K562 (cell line): ENCODE data around the gene DNAJB13. TPM values are rescaled to one million over a fixed set of nuclear protein-coding genes. Genes with fewer than 3 reads are reported as not detected.

Source experiments
- ATAC-seq: fragments of 200-7000 bp; cut with Tn5 transposase; 3 replicates; pipeline ENCODE4 v1.9.1; 2020; ENCODE audit warnings: moderate library complexity
- BruUV-seq: library from RNA; stranded (reverse); fragments of 400-500 nt; replicated peaks from 2 replicates; lab custom pipeline; 2021; lab: Mats Ljungman, UMichigan
- CTCF ChIA-PET: fragments of 300-600 bp; formaldehyde crosslinking; extraction: SDS; loops from one replicate; lab custom pipeline; 2021; ENCODE audit warnings: low intra/inter-chr PET ratio; lab: Yijun Ruan, JAX
- POLR2A ChIA-PET: fragments of 300-600, 350-650 bp; sonication (Branson Sonifier 250); formaldehyde crosslinking; extraction: SDS; loops from one replicate; lab custom pipeline; 2021; ENCODE audit warnings: antibody characterized with exemption, inconsistent platforms; lab: Yijun Ruan, JAX
- DNase-seq, 4 experiments: peaks; one replicate each; pipeline versions ENCODE4 v3.0.0 to v3.0.0-alpha.2; 2011 to 2018; ENCODE audit warnings: low spot score in 3 of 4, mixed read lengths in 3 of 4; ENCODE audit errors: extremely low read depth in 1 of 4
- FAIRE-seq: peaks from 2 replicates; lab custom pipeline; 2011; peaks lifted over from hg19 to GRCh38; lab: Jason Lieb, UNC
- H2AFZ ChIP-seq: 2 replicates; pipeline ENCODE4 v1.6.0; 2011; ENCODE audit warnings: low read depth, low read length, control low read depth, inconsistent platforms
- H3K27ac ChIP-seq: fragments of 200-600 bp; 3 replicates; pipeline ENCODE4 v1.8.0; 2011; ENCODE audit warnings: low read depth, mild to moderate bottlenecking, control low read depth, inconsistent platforms, low read length, moderate library complexity, mixed read lengths; ENCODE audit errors: extremely low read depth
- H3K27me3 ChIP-seq, 2 experiments: fragments of 300-600 bp in 1 of 2; 2 replicates in 1 of 2; 3 replicates in 1 of 2; pipeline versions ENCODE4 v1.6.0 to v1.8.0; 2011; ENCODE audit warnings: inconsistent platforms in 2 of 2, low read length in 2 of 2, mild to moderate bottlenecking in 1 of 2, mixed read lengths in 1 of 2, moderate library complexity in 1 of 2; ENCODE audit not compliant: control insufficient read depth in 2 of 2, insufficient read depth in 2 of 2
- H3K36me3 ChIP-seq: fragments of 300-600 bp; 3 replicates; pipeline ENCODE4 v1.8.0; 2011; ENCODE audit warnings: mild to moderate bottlenecking, low read length, inconsistent platforms; ENCODE audit not compliant: control insufficient read depth, insufficient read depth
- H3K4me1 ChIP-seq, 2 experiments: fragments of 200-600 bp in 1 of 2; replicated peaks in 1 of 2; 2 replicates in 1 of 2; 3 replicates in 1 of 2; pipeline versions ENCODE4 v1.5.1 to v1.8.0; 2011; ENCODE audit warnings: inconsistent platforms in 2 of 2, low read length in 2 of 2, mild to moderate bottlenecking in 1 of 2, mixed read lengths in 1 of 2, moderate library complexity in 1 of 2; ENCODE audit not compliant: control insufficient read depth in 2 of 2, insufficient read depth in 2 of 2
- H3K4me2 ChIP-seq: 2 replicates; pipeline ENCODE4 v1.6.1; 2011; ENCODE audit warnings: low read length, control low read depth, inconsistent platforms, mixed read lengths; ENCODE audit not compliant: insufficient read depth
- H3K4me3 ChIP-seq: fragments of 200-600 bp; sonication (generic), shearing (Covaris generic); 2 replicates; pipeline ENCODE4 v1.5.1; 2016; ENCODE audit warnings: control low read depth, inconsistent platforms
- H3K79me2 ChIP-seq: fragments of 200-600 bp; 3 replicates; pipeline ENCODE4 v1.8.0; 2011; ENCODE audit warnings: low read length, inconsistent platforms; ENCODE audit not compliant: control insufficient read depth, insufficient read depth
- H3K9ac ChIP-seq, 2 experiments: 2 replicates each; pipeline versions ENCODE4 v1.6.0 to v1.6.1; 2011; ENCODE audit warnings: low read depth in 2 of 2, low read length in 2 of 2, control low read depth in 1 of 2, inconsistent platforms in 1 of 2, mild to moderate bottlenecking in 1 of 2, mixed read lengths in 1 of 2; ENCODE audit not compliant: insufficient read depth in 1 of 2
- H3K9me1 ChIP-seq: one replicate; pipeline ENCODE4 v1.6.0; 2011; ENCODE audit warnings: inconsistent platforms, mild to moderate bottlenecking, low read length, moderate library complexity; ENCODE audit not compliant: control insufficient read depth, insufficient read depth
- H3K9me3 ChIP-seq: replicated peaks from 2 replicates; pipeline ENCODE4 v1.5.1; 2011; ENCODE audit warnings: low read depth, low read length, inconsistent platforms; ENCODE audit not compliant: control insufficient read depth, insufficient read depth
- H4K20me1 ChIP-seq: replicated peaks from 2 replicates; pipeline ENCODE4 v1.6.1; 2011; ENCODE audit warnings: low read length, inconsistent platforms, mixed read lengths; ENCODE audit not compliant: control insufficient read depth, insufficient read depth
- MCM5 ChIP-seq: fragments of 450-650 bp; IDR thresholded peaks from 2 replicates; pipeline ENCODE4 v1.6.1; 2016; ENCODE audit warnings: low read depth
- MECOM ChIP-seq: fragments of 250-450 bp; sonication (Bioruptor Pico); IDR thresholded peaks from 2 replicates; pipeline ENCODE4 v1.8.0; 2022; ENCODE audit warnings: inconsistent platforms
- NCOA2 ChIP-seq, 2 experiments: fragments of 450-650 bp; IDR thresholded peaks; 2 replicates each; pipeline ENCODE4 v1.6.1; 2018; ENCODE audit warnings: mild to moderate bottlenecking in 2 of 2, moderate library complexity in 1 of 2; ENCODE audit not compliant: partially characterized antibody in 2 of 2
- RB1 ChIP-seq: fragments of 450-650 bp; IDR thresholded peaks from 2 replicates; pipeline ENCODE4 v1.6.1; 2017; ENCODE audit warnings: low read depth, mild to moderate bottlenecking
- RCOR1 ChIP-seq, 2 experiments: IDR thresholded peaks; 2 replicates each; pipeline ENCODE4 v1.6.1; 2012; ENCODE audit warnings: low read depth in 2 of 2, low read length in 2 of 2, borderline replicate concordance in 1 of 2, improper control_type of control experiment in 1 of 2
- XRCC3 ChIP-seq: fragments of 450-650 bp; IDR thresholded peaks from 2 replicates; pipeline ENCODE4 v1.6.1; 2017; ENCODE audit warnings: mild to moderate bottlenecking, moderate library complexity
- WGBS: fragments of 100-300 bp; shearing (Covaris generic); methylation state at CpG from one replicate; pipeline ENCODE4 v1.1.6; 2016; ENCODE audit warnings: low coverage, mixed read lengths; ENCODE audit not compliant: insufficient coverage; ENCODE audit errors: missing lambda C conversion rate; 5-methylcytosine and 5-hydroxymethylcytosine counted together
- in situ Hi-C: fragments of 300-500 bp; cut with MboI; formaldehyde crosslinking; loops from 4 replicates; pipeline ENCODE4 v1.15.0; 2018; ENCODE audit warnings: inconsistent platforms, mixed read lengths
- intact Hi-C: fragments of 100-400 bp; cut with micrococcal nuclease; formaldehyde crosslinking; loops from 2 replicates; pipeline ENCODE4 v1.14.2; 2022
- polyA plus RNA-seq, 8 experiments: library from polyadenylated mRNA; depleted of rRNA in 4 of 8; stranded (reverse) in 5 of 8; unstranded in 3 of 8; fragments of >200 nt; fragmentation: Nextera tagmentation in 2 of 8; fragmentation: Illumina TruSeq in 1 of 8; extraction: Ambion mirVana in 2 of 8; extraction: Trizol in 1 of 8; gene quantifications; 2 replicates each; pipeline versions ENCODE4 v1.2.1 to v1.2.3, GENCODE V29; 2011 to 2014; ENCODE audit warnings: inconsistent platforms in 1 of 8, missing spikeins in 1 of 8
- total RNA-seq, 7 experiments: library from RNA; depleted of rRNA in 6 of 7; stranded (reverse); fragments of >200 nt in 6 of 7; fragmentation: Illumina TruSeq in 2 of 7; extraction: Trizol in 2 of 7; gene quantifications; 2 replicates each; pipeline versions ENCODE4 v1.2.1 to v1.2.3, GENCODE V29; 2011 to 2021; ENCODE audit warnings: low replicate concordance in 1 of 7
- TF ChIP-seq, protein P1 (sequence below): sonication (generic); formaldehyde crosslinking; IDR thresholded peaks from 2 replicates; pipeline ENCODE4 v1.8.0; 2022; ENCODE audit warnings: mild to moderate bottlenecking, missing genetic modification reagents
- TF ChIP-seq, protein P2 (sequence below): fragments of 250-450 bp; sonication (Bioruptor Pico); IDR thresholded peaks from 2 replicates; pipeline ENCODE4 v1.5.0; 2021; ENCODE audit warnings: mild to moderate bottlenecking, borderline replicate concordance
- TF ChIP-seq, protein P3 (sequence below): fragments of 450-650 bp; conservative IDR thresholded peaks from 2 replicates; pipeline ENCODE4 v1.6.1; 2016; ENCODE audit warnings: missing genetic modification characterization, low read depth, mild to moderate bottlenecking, missing compliant biosample characterization, moderate library complexity

Gene DNAJB13
- total and polyA plus RNA-seq, 9 of the 15 experiments (the other 6 are each of a cell fraction or from before 2014, with no cell fraction given) = 0.14 TPM; not detected in 8

DNA sequence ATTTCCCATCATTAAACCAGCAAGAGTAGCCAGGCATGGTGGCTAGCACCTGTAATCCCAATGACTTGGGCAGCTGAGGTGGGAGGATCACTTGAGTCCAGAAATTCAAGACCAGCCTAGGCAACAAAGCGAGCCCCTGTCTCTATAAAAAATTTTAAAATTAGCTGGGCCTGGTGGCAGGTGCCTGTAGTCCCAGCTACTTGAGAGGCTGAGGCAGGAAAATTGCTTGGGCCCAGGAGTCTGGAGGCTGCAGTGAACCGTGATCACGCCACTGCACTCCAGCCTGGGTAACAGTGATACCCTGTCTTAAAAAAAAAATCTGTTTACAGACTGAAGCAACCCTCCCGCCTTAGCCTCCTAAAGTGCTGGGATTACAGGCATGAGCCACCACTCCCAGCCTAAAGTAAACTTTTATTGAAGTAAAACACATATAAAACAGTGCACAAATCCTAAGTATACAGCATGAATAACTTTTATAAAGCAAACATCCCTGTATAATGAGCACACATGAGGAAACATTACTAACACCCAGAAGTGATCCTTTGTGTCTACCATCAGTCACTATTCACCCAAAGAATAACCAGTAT, 45.4 kb downstream of the DNAJB13 start:
- Histone ChIP-seq H3K36me3 (no peaks in the 10 kb centered on the region), H3K4me3 (no peak overlapping the region), H3K4me2 (no peak overlapping the region), H3K79me2 (no peaks in the 10 kb centered on the region), H3K4me1 (peaks cover 6% of the 10 kb centered on the region in 2 experiments; a peak in 3 of 5 replicates), H3K9me1 (no peaks in the 10 kb centered on the region), H3K27ac (no peak overlapping the region), H2AFZ (no peak overlapping the region), H3K9ac (no peak overlapping the region), H3K9me3 (no peaks in the 10 kb centered on the region), H3K27me3 (no peaks in the 10 kb centered on the region), H4K20me1 (no peaks in the 10 kb centered on the region)
- in situ Hi-C loops (no loop called here), intact Hi-C loops (no loop called here)
- DNase-seq (no peak), ATAC-seq (no peak), FAIRE-seq (no peak)
- POLR2A ChIA-PET = interaction anchor here (0.7 kb wide), 1 partner anchor 30 kb away, joined by 3 read pairs; no protein-coding TSS in a partner anchor
- no peak for TF ChIP-seq RCOR1 (IDR thresholded peaks at IDR 0.05; ENCODE audit: borderline replicate concordance in 1 of 2, low read depth in 2 of 2, low read length in 2 of 2)
- TF ChIP-seq, protein P1, sequence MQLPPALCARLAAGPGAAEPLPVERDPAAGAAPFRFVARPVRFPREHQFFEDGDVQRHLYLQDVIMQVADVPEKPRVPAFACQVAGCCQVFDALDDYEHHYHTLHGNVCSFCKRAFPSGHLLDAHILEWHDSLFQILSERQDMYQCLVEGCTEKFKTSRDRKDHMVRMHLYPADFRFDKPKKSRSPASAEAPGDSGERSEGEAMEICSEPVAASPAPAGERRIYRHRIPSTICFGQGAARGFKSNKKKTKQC (CRISPR knock-in tag) = no peak
- no peak for TF ChIP-seq XRCC3
- no peak for TF ChIP-seq NCOA2 (IDR thresholded peaks at IDR 0.05; ENCODE audit: partially characterized antibody in 2 of 2)
- no peak for TF ChIP-seq RB1
- TF ChIP-seq, protein P2, sequence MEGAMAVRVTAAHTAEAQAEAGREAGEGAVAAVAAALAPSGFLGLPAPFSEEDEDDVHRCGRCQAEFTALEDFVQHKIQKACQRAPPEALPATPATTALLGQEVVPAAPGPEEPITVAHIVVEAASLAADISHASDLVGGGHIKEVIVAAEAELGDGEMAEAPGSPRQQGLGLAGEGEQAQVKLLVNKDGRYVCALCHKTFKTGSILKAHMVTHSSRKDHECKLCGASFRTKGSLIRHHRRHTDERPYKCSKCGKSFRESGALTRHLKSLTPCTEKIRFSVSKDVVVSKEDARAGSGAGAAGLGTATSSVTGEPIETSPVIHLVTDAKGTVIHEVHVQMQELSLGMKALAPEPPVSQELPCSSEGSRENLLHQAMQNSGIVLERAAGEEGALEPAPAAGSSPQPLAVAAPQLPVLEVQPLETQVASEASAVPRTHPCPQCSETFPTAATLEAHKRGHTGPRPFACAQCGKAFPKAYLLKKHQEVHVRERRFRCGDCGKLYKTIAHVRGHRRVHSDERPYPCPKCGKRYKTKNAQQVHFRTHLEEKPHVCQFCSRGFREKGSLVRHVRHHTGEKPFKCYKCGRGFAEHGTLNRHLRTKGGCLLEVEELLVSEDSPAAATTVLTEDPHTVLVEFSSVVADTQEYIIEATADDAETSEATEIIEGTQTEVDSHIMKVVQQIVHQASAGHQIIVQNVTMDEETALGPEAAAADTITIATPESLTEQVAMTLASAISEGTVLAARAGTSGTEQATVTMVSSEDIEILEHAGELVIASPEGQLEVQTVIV (CRISPR knock-in tag) = no peak
- no peak for TF ChIP-seq MECOM (CRISPR knock-in tag)
- TF ChIP-seq MCM5 = no peak
- TF ChIP-seq, protein P3, sequence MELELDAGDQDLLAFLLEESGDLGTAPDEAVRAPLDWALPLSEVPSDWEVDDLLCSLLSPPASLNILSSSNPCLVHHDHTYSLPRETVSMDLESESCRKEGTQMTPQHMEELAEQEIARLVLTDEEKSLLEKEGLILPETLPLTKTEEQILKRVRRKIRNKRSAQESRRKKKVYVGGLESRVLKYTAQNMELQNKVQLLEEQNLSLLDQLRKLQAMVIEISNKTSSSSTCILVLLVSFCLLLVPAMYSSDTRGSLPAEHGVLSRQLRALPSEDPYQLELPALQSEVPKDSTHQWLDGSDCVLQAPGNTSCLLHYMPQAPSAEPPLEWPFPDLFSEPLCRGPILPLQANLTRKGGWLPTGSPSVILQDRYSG (tag) = no peak
- no TSS peak for BruUV-seq
- 49% methylated on average over 4 of the region's 4 CpGs for WGBS
- CTCF ChIA-PET = no interaction called here
